Ovary (tissue), 9 donors: ENCODE measurements around the gene RAP1GAP. TPM values are rescaled to one million over a fixed set of nuclear protein-coding genes. Genes with fewer than 3 reads are reported as not detected.

ENCODE experiments used
- DNase-seq, 5 donors: peaks; one replicate each; pipeline ENCODE4 v3.0.0-alpha.2; 2019 to 2020
- H3K27ac ChIP-seq, 2 donors: fragments of 200-600 bp; one replicate each; pipeline versions ENCODE4 v1.5.1 to v1.8.0; 2019 to 2022
- H3K27me3 ChIP-seq: fragments of 200-600 bp; one replicate; pipeline ENCODE4 v1.8.0; 2022
- H3K36me3 ChIP-seq: fragments of 200-600 bp; sonication (generic); one replicate; pipeline ENCODE4 v1.5.1; 2019
- H3K4me1 ChIP-seq: one replicate; pipeline ENCODE4 v1.8.1; 2013; ENCODE audit warnings: mild to moderate bottlenecking, moderate library complexity; ENCODE audit not compliant: insufficient read depth
- H3K4me3 ChIP-seq: fragments of 200-600 bp; sonication (generic); one replicate; pipeline ENCODE4 v1.5.1; 2017
- H3K9me3 ChIP-seq, 2 donors: fragments of 200-600 bp in 1 of 2; sonication (generic) in 1 of 2; one replicate each; pipeline versions ENCODE4 v1.5.1 to v1.8.1; 2013 to 2019; ENCODE audit warnings: mild to moderate bottlenecking in 1 of 2, moderate library complexity in 1 of 2
- EP300 ChIP-seq: sonication (generic); formaldehyde crosslinking; IDR thresholded peaks from one replicate; pipeline ENCODE4 v1.6.1; 2017; ENCODE audit warnings: antibody characterized with exemption
- POLR2A ChIP-seq: fragments of 450-650 bp; IDR thresholded peaks from one replicate; pipeline ENCODE4 v1.6.1; 2017; ENCODE audit warnings: antibody characterized with exemption, mild to moderate bottlenecking, moderate library complexity
- WGBS, 3 donors: extraction: QIAGEN DNeasy Blood & Tissue Kit in 1 of 3; methylation state at CpG; one replicate each; pipeline versions ENCODE4 v1.1.5 to v1.1.7; 2013 to 2017; 5-methylcytosine and 5-hydroxymethylcytosine counted together
- intact Hi-C, 4 donors: fragments of 100-400 bp; cut with DNase I; formaldehyde crosslinking; loops; one replicate each; pipeline versions ENCODE4 v1.11.0 to v1.15.1; 2022 to 2023
- polyA plus RNA-seq, 2 donors: library from polyadenylated mRNA; stranded (reverse); fragments of 200-250 nt in 1 of 2; fragments of 350-450 nt in 1 of 2; fragmentation: Illumina TruSeq in 1 of 2; extraction: RNeasy Lipid Tissue Mini Kit (QIAGEN cat#74804) in 1 of 2; gene quantifications; one replicate each; pipeline ENCODE4 v1.2.3, GENCODE V29; 2013 to 2014
- total RNA-seq, 7 donors: library from RNA; depleted of rRNA in 2 of 7; stranded (reverse); fragments of >200 nt in 2 of 7; fragmentation: NEBNext Ultra II Directional in 3 of 7; extraction: Animal tissue kit (Norgen Biotek cat#: 25700) in 3 of 7; gene quantifications; one replicate each; pipeline versions ENCODE4 v1.1.0 to v1.2.4, GENCODE V29; 2016 to 2023
- TF ChIP-seq, protein P1 (sequence below), 3 donors: fragments of 450-650 bp in 2 of 3; fragments of 200-600 bp in 1 of 3; IDR thresholded peaks; one replicate each; pipeline versions ENCODE4 v1.5.1 to v1.8.0; 2016 to 2022; ENCODE audit warnings: antibody characterized with exemption in 3 of 3, mild to moderate bottlenecking in 1 of 3
- donor health status: DM: no; HTN: no; CAD: no; lungs with moderate emphysema.
- donor health status: DM: no; HTN: no; CAD: no.
- donor health status: Bipolar disorder and iron deficiency.
- donor health status: DM: yes; HTN: yes; CAD: no.
- donor health status: DM: no; HTN: no; CAD: no.
- donor health status: DM: yes; HTN: yes; CAD: no.

Gene RAP1GAP
- total and polyA plus RNA-seq, 9 donors: 0.60 to 9.4 (median 2.8) TPM

GRCh38 chr1:21670956-21671902, 2.1 kb upstream of the RAP1GAP start:
- intact Hi-C loops: no loop called here
- 41 to 58% (median 51%) methylated on average over 11 of the region's 11 CpGs for WGBS, 3 donors
- Histone ChIP-seq H3K9me3 (no peaks in the 10 kb centered on the region), H3K4me1 (peaks cover 17% of the 10 kb centered on the region), H3K4me3 (no peak overlapping the region), H3K36me3 (no peaks in the 10 kb centered on the region), H3K27ac (no peak overlapping the region), H3K27me3 (no peaks in the 10 kb centered on the region)
- TF ChIP-seq EP300 (no peak), POLR2A (no peak)
- TF ChIP-seq, protein P1, sequence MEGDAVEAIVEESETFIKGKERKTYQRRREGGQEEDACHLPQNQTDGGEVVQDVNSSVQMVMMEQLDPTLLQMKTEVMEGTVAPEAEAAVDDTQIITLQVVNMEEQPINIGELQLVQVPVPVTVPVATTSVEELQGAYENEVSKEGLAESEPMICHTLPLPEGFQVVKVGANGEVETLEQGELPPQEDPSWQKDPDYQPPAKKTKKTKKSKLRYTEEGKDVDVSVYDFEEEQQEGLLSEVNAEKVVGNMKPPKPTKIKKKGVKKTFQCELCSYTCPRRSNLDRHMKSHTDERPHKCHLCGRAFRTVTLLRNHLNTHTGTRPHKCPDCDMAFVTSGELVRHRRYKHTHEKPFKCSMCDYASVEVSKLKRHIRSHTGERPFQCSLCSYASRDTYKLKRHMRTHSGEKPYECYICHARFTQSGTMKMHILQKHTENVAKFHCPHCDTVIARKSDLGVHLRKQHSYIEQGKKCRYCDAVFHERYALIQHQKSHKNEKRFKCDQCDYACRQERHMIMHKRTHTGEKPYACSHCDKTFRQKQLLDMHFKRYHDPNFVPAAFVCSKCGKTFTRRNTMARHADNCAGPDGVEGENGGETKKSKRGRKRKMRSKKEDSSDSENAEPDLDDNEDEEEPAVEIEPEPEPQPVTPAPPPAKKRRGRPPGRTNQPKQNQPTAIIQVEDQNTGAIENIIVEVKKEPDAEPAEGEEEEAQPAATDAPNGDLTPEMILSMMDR (IDR thresholded peaks at IDR 0.05): no peak
- DNase-seq: no peak

GRCh38 chr1:21670059-21670881, 1.1 kb upstream of the RAP1GAP start:
- DNase-seq: no peak
- intact Hi-C loops: no loop called here
- Histone ChIP-seq H3K36me3 (no peaks in the 10 kb centered on the region), H3K4me1 (peaks cover 17% of the 10 kb centered on the region), H3K27me3 (no peaks in the 10 kb centered on the region), H3K9me3 (no peaks in the 10 kb centered on the region), H3K27ac (no peak overlapping the region), H3K4me3 (no peak overlapping the region)
- WGBS, 3 donors: 27 to 46% (median 42%) methylated on average over 16 of the region's 16 CpGs
- TF ChIP-seq POLR2A: no peak
- TF ChIP-seq, protein P1 (IDR thresholded peaks at IDR 0.05): no peak
- TF ChIP-seq EP300: no peak

DNA sequence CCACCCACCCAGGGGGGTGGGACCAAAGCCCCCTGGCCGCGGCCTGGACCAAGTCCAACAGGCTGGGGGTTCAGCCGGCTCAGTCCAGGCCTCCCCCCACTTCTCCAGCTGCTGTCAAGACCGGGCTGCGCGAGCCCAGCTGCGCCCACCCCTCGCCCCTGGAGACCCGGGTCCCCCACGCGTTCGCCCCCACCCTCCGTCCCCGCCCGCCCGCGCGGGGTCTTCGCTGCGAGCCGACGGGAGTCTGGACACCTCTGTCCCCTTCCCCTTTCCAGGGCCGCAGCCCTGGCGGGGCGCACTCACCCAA, 253 bp downstream of the RAP1GAP start:
- no peaks in the 10 kb centered on the region for H3K9me3 ChIP-seq
- intact Hi-C loops: loop anchor here in 2 of 4 donors (5.0 to 10.0 kb wide), 3 partner anchors 294 to 434 kb away; no protein-coding TSS in a partner anchor
- no peaks in the 10 kb centered on the region for H3K36me3 ChIP-seq
- H3K27me3 ChIP-seq: no peaks in the 10 kb centered on the region
- TF ChIP-seq, protein P1 (IDR thresholded peaks at IDR 0.05): no peak
- no peak for TF ChIP-seq EP300
- TF ChIP-seq POLR2A: no peak
- DNase-seq: no peak
- WGBS, 3 donors: 0 to 2% (median 0%) methylated on average over 11 to 25 of the region's 25 CpGs
- H3K27ac ChIP-seq: no peak overlapping the region
- H3K4me3 ChIP-seq: peak overlapping the region; percentile 12
- peaks cover 17% of the 10 kb centered on the region for H3K4me1 ChIP-seq

DNA sequence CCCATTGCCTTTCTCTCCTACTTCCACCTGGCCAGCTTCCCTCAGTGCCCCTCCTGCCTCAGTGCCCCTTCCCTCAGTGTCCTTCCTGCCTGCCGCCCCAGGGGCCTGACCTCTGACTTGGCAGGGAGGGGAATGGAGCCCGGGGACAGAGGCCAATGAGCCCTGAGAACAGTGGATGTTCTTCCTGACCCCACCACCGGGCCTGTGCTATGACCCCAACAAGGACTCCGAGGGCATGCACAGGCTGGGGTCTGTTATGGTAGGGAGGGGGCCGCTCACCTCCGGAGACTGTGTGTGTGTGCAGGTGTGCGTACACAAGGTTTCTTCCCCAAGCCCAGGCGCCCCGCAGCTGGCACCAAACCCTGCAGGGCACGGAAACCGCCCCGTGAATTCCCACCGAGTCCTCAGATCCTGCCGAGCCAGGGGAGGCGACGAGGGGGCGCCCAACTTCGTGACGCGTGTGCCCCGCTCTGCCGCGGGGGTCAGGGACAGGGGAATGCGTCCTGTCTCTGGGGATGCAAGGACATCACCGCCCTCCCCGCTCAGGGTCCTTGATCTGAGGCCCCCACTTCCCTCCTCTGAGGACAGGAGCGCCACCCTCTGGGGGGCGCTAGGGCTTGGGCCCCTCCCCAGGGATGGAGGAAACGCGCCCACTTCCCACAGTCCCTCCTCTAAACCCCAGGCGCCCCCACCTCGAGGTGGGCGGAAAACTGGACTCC, 766 bp downstream of the RAP1GAP start:
- Histone ChIP-seq H3K9me3 (no peaks in the 10 kb centered on the region), H3K4me1 (peaks cover 13% of the 10 kb centered on the region), H3K27me3 (no peaks in the 10 kb centered on the region), H3K4me3 (no peak overlapping the region), H3K36me3 (no peaks in the 10 kb centered on the region), H3K27ac (no peak overlapping the region)
- intact Hi-C loops: loop anchor here in 2 of 4 donors (5.0 to 10.0 kb wide), 3 partner anchors 294 to 434 kb away; no protein-coding TSS in a partner anchor
- no peak for DNase-seq
- TF ChIP-seq, protein P1 (IDR thresholded peaks at IDR 0.05): no peak
- TF ChIP-seq EP300 (no peak), POLR2A (no peak)
- 7% methylated on average over 30 to 33 of the region's 33 CpGs for WGBS, 3 donors
